PC-3 (cell line): ENCODE measurements around the gene ASPHD2.

ENCODE experiments used
- CTCF ChIP-seq: fragments of 300-600 bp; sonication (generic); conservative IDR thresholded peaks from 2 replicates; pipeline ENCODE4 v1.5.1; 2017; ENCODE audit warnings: antibody characterized with exemption, low read depth, mild to moderate bottlenecking, low read length
- EZH2 ChIP-seq: fragments of 300-600 bp; sonication (generic); IDR thresholded peaks from one replicate; pipeline ENCODE4 v1.6.1; 2017; ENCODE audit warnings: antibody characterized with exemption, mild to moderate bottlenecking, low read length; ENCODE audit not compliant: unreplicated experiment
- EZH2phosphoT487 ChIP-seq: fragments of 300-600 bp; sonication (generic); IDR thresholded peaks from 2 replicates; pipeline ENCODE4 v1.6.1; 2018; ENCODE audit warnings: mild to moderate bottlenecking, antibody characterized with exemption, low read length, borderline replicate concordance

- TF ChIP-seq EZH2 (no peak), EZH2phosphoT487 (no peak), CTCF (no peak)
These were observed 56.8 kb downstream of the ASPHD2 start for GRCh38 chr22:26485806-26486390.
